NCI-H748 (cell line): Measurements from ENCODE around the gene COQ5.
A peak's percentile ranks its signal among the peaks of the same experiment; 100 is the strongest.
"Not testable (repeated sequence)": the region's sequence is repeated elsewhere in the genome, so short reads cannot be mapped to it uniquely, and the experiment has no call there.

Experiments
- DNase-seq: peaks from one replicate; lab custom pipeline; 2025; ENCODE audit not compliant: unreplicated experiment; lab: John Stamatoyannopoulos, UW

Gene COQ5

DNA sequence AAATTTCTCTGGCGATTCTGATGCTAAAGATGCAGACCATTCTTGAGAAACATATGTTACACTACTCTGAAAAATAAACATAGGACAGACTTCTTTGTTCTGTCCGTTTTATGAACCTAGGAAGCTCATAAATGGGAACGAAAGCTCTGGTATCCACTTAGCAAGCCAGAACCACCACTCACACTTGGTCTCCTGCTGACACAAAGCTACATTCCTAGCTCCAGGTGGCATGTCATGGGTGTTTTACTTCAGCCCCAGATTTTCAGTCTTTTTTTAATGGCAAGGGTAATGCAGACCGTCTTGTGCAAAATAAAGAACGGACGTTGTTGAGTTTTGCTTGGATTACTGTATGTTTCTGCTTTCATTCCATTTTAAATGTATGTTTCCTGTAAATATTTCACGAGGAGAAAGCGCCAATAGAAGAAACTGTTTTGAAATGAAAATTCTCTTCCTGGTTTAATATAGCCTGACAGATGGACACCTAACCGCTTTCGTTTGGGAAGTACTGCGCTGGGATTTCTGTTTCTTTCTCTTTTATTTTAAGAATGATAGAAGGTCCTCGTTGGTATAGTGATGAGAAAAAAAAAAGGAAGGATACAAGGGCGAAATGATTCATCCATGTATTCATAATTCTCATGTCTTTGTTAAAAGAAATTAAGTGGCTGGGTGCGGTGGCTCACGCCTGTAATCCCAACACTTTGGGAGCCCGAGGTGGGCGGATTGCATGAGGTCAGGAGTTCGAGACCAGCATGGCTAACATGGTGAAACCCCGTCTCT lies 871 bp upstream of the COQ5 start:
- peak; percentile 37 for DNase-seq

DNA sequence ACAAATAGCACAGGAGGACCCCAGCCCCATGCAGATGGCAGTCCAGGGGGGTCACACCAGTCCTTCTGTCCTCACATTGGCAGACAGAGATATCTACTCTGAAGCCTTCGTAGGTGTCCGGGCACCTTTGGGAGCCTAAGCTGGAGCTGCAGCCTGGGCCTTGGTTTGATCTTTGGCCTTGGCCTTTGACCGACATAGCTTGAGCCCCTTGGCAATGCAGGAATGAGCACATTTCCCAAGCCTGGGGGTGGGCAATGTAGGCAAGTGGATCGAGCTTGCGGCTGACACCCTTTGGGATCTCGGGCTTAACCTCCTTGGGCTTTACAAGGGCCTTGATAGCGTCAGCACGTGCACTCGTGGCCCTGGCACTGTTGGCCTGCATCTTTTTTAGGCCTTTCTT lies 6.4 kb downstream of the COQ5 start:
- no peak for DNase-seq

DNA sequence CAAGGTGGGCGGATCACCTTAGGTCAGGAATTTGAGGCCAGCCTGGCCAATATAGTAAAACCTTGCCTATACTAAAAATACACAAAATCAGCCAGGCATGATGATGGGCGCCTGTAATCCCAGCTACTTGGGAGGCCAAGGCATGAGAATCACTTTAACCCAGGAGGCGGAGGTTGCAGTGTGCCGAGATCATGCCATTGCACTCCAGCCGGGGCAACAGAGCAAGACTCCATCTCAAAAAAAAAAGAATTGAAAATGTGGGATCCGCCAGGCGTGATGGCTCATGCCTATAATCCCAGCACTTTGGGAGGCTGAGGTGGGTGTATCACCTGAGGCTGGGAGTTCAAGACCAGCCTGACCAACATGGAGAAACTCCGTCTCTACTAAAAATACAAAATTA lies 9.6 kb downstream of the COQ5 start:
- not testable (repeated sequence) for DNase-seq

DNA sequence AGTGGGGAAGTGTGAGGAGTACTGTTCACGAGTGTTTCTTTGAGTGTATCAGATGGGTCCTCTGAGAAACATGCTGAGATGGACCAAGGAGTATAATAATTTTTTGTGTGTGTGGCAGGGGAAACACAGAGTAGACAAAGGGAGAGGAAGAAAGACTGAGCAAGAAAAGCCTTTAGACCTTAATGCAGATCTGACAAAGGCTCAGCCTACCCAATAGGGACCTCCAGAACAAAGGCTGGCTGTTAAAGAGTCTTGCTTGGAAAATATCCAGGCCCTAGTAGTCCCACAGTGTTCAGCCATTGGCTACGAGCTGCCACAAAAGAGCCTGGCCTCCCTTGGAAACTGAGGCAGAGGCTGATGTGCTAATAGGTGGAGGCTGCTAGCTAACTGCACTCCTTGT lies 13.5 kb downstream of the COQ5 start:
- no peak for DNase-seq

DNA sequence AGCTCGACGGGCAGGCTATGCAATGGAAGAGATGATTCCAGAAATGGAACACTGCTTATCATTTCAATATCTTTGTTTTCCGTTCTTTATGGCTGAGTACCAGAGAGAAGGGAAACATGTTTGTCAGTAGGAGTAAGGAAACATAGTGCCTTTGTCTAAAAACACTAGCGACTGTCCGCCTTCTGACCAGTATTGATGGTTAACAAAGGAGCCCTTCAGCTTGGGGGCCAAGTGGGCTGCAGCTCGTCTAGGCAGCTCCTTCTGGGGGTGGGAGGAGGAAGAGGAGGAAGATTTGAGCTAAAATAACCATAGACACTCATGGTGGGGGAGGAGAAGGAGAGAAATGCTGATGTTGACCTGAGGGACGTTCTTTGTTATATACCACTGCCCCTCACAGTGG lies 15.0 kb downstream of the COQ5 start:
- DNase-seq: no peak

DNA sequence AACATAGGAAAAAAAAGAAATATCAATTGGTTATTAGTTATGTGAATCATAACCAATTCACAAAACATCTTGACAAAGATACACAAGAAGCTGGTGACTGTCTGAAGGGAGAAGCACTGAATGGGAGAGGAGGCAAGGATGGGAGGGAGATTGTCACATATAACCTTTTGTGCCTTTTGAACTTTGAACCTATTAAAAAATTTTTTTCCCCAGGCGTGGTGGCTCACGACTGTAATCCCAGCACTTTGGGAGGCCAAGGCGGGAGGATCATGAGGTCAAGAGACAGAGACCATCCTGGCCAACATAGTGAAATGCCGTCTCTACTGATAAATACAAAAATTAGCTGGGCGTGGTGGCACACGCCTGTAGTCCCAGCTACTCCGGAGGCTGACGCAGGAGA lies 20.4 kb downstream of the COQ5 start:
- no peak for DNase-seq

DNA sequence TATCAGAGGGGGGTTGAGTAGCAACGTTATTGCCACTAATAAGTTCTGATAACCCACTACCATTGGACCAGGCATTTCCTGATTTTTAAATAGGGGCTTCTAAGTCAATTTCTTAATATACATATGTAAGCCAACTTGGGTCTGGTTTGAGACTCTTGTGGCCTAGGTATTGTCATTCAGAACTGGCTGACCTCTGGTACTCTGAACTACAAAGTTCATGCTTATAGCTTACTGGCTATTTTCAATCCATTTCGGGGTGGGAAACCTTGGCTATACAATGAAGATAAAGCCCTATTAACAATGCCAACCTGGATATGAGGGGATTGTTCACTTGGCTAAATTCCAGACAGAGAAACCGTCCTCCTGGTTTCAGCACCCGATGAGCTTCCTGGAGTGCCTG lies 24.4 kb downstream of the COQ5 start:
- DNase-seq: no peak

DNA sequence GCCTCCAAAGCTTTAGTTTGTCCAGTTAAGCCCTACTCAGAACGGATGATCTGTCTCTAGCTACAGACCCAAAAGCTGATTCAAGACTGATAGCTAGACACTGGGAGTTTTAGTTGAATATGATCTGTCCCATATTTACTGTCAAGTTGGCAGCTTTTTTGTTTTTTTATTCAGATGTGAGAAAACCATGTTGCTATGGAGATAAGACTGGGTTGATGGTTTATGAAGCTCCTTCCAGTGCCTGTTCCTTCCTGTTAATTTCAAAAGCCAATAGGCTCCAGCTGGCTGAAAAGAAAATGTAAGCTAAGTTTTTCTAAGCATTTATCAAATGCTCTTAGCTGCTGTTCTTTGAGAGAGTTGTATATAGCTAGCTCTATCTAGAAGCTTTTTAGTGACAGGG lies 28.4 kb downstream of the COQ5 start:
- DNase-seq: no peak

DNA sequence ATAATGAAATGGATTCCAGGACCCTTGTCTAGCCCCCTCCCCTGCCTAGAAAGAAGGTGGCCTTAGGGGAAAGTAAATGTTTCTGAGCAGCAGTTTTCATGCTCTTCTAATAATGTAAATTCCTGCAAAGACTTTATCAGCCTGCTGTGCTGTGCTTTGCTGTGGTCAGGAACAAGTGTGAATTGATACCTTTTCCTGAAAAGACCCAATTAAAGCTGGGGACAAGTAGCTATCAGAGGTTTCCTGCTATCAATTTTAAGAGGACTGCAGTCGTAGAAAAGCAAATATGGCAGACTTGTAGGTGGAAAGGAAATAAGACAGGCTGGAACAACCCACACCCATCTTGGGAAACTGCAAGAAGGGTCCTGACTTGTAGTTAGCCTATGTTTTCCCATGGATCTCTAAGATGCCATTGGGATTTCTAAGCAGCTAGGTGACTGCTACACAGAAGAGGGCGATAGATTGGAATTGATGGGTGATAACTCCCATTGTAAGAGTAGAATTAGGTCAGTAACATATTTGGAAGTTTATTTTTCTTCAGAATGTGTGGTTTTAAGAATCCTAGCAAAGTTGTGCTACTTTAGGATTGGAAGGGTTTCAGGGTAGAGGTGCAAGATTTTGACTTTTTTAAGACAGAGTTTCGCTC lies 30.0 kb downstream of the COQ5 start:
- no peak for DNase-seq

DNA sequence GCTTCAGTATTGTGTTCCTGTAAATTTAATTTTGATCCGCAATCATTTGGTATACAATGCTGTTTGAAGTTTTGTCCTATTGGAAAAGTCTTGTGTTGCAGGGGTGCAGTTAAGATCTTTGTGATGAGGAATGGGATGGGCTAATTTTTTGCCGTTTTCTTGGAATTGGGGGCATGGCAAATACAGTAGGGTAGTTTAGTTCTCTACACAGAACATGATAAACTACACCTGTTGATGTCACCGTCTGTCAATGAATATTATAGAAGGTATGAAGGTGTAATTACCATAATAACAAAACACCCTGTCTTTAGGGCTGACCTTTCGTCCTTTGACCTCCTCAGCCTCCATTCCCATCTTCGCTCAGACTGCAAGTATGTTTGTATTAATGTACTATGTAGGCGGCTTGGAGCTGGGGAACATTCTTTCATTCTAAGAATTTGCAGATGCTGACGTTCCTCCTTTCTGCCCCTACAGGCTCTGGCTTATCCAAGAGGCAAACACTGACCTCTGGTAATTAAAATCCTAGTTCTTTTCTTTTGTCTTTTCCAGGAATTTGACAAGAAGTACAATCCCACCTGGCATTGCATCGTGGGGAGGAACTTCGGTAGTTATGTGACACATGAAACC lies 31.3 kb downstream of the COQ5 start:
- DNase-seq: no peak

DNA sequence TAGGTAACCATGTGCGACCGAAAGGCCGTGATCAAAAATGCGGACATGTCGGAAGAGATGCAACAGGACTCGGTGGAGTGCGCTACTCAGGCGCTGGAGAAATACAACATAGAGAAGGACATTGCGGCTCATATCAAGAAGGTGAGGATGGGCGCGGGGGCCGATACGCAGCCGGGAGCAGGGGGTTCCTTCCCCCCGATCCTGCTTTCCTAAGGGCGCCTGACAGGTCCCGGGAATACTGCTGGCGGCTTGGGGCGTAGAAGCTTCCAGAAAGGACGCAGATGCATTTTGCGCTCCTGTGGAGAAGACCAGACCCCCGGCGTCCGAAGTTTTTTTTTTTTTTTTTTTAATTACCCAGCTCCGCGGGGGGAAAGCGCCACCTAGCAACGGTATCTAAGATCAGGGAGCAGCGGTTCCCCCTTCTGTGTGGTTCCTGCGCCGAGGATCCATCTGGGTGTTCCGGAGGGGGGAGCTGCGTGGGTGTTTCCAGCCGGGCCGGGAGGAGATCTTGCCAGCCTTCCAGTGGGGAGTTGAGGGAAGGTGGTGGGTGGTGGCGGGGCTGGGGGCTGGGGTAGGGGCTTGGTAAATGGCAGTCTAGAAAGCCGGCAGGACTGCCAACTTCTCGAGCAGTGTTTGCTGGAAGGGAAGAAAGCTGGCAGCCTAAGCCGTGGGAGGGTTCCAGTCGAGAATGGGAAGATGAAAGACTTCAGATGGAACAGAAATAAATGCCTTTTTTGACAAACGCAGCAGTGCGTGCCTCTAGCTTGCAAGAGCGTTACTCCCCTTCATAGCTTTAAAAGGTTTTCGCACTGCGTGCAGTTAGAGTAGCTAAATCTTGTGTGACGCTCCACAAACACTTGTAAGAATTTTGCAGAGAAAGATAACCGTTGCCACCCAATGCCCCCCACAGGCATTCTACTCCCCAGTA lies 32.3 kb downstream of the COQ5 start:
- DNase-seq: peak; percentile 68

DNA sequence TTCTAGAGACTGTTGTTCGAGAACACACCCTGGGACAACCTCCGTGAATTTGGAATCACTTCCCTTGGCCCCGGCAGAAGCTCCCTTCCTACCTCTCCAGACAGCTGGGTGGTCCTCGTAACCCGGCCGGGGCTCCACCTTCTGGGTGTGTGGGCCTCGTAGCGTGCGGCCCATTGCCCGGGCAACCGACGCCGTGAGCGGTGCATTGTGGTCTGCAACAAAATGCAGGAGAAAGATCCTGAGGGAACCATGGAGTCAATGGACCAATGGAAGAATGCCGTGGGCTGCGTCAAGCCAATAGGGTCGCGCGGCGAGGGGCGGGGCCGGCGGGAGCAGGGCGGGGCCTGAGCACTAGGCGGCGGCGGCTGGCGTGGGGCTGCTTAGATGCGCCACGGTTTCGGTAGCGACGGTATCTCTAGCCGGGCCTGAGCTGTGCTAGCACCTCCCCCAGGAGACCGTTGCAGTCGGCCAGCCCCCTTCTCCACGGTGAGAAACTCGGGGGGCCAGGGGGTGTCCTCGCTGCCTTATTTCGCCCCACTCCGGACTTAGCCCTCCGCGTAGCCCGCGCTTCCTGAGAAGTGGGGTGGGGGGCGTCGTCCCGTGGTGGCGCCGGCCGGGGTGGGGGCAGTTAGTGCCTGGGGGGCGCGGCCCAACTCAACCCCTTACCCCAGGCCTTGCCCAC lies 33.1 kb downstream of the COQ5 start, which contains the start of gene DYNLL1:
DYNLL1 (plus strand) TSS at position 383 of the 682 bp plus-strand sequence. CDS start 309 bp downstream, outside the sequence.
- peak; percentile 96 for DNase-seq

DNA sequence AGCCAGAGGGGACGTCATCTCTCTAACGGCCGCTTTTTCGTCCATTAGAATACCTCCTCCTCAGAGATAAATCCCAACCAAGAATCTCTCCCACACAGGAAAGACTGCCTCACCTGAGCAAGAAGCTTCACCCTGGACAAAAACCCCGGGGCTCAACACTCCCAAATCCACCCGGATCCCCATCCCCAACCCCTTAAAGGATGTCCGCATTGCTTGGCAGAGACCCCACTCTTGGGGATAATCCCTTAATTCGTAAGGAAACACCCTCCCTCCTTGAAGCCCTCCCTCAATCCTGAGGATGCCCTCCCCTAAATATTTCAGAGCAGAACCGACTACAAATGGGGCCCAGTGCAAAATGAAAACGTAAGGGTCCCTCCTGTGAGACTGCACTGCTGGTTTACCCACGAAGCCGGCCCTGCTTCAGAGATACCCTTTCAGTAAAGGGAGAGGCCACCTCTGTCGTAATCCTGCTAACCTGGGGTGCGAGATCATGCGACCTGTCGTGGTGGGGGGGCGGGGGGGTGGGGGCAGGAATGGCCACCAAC lies 33.7 kb downstream of the COQ5 start:
- DNase-seq: peak; percentile 32

DNA sequence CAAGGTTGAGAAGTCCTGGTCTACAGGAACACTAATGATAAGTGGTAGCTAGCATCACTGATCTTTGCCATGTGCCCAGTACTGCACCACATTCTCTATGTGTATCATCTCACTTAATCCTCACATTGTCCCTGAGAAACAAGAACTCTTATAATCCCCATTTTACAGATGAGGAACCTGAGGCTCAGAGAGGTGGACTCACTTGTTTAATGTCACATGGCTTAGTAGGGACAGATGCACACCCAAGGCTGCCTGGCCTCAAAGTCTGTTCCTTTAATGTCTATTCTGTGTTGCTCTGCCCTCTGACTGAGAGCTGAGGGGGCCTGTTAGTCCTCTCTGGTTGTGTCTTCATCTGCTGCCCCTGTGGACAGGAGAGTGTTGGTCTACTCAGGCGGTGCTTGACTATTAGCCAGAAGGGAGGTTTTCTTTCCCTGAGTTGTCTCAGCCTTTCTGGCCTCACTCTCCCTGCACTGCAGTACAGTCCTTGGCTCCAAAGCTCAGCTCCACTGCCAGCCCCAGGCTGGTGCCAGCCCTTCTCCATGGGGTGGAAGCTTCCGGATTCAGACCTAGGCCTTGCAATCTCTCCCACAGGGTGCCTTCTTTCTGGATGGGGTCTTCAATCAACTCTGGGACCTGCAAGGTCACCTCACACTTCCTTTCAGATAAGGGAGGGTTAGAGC lies 38.0 kb downstream of the COQ5 start:
- no peak for DNase-seq

DNA sequence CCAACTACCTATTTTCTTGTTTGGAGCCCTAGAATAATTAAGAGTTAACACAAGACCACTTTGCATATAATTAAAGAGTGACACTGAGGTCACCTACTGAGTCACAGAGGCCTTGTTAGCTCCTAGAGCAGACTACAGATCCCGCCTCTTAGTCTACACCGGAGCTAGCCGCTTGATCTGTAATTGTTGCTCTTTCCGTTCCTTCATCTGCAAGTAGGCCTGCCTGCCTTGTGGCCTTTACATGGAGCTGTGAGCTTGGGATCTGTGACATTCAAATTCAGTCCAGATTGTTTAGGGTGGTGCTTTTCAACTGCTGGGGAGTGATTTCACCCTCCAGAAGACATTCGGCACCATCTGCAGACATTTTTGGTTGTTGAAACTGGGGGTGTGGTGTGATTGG lies 38.6 kb downstream of the COQ5 start:
- DNase-seq: no peak

DNA sequence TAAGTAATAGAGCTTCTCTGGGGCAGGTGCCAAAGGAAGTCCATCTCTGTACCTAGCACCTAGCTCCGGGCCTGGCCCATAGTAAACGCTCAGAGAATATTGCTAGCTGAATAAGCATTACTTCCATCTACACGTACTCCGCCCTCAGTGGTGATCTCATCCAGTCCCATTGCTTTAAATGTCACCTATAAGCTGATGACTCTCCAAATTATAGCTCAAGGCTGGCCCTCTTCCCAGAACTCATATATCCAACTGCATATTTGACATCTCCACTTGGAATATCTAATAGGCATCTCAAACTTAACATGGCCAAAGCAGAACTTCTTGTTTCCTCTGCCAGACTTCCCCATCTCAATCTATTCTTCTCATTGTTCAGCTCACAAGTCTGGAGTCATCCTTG lies 39.9 kb downstream of the COQ5 start:
- no peak for DNase-seq

DNA sequence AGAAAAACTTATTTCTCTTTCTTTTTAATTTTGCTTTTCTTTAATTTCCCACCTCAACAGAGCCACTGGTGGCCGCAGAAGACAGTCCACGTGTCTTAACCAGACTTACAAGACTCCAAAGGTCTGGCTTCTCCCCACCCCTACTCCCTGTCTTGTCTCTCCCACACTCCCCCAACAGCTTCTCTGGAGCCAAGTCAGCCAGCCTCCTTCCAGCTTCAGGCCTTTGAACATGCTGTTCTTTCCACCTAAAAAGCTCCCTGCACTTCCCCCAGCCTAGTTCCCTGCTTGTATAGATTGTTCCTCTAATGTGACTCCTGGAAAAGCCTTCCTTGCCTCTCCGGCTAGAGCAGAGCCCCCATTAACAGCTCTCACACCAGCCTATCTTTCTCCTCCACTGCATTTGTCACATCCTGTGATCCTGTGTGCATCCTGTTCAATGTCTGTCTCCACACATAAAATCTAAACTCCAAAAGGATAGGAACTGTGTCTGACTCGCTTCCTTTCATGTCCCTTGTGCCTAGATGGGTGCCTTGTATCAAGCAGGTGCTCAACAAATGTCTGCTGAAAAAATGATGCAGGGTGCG lies 40.8 kb downstream of the COQ5 start:
- DNase-seq: no peak

DNA sequence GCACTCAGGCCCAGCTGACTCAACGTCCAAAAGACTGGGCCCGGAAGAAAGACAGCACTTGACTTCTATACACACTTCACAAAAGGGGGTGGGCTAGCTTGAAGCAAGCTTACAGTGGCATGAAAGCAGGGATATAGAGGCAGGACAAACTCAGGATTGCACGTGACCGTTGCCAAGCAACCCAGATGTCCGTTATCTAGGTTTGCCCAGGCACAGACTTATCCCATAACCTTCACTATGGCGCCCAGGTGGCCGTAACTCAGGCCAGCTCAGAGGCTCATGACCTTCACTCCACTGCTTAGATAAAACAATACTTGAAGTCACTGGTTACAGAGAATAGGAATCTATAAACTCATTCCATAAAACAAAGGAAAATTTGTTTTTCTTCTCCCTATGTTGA lies 41.4 kb downstream of the COQ5 start:
- DNase-seq: not testable (repeated sequence)
